ENCODE data around the gene DSCAML1.
A peak's percentile ranks its signal among the peaks of the same experiment; 100 is the strongest.

DSCAML1 gene

GRCh38 chr11:117829369-117829725 lies 32.3 kb upstream of the DSCAML1 start:
- H3K27me3 ChIP-seq (ENCODE audit: low read depth, low read length), result no peaks in the 10 kb centered on the region
- TF ChIP-seq CTCF (IDR thresholded peaks at IDR 0.05; ENCODE audit: low read depth, low read length) (no peak), EZH2phosphoT487 (IDR thresholded peaks at IDR 0.05; ENCODE audit: low read depth) (no peak)
- H3K27ac ChIP-seq (ENCODE audit: low read length), result peak overlapping the region; percentile 24; the same call in 1 of the 2 replicates
- H3K9ac ChIP-seq (ENCODE audit: low read length), result peak overlapping the region; percentile 51; the same call in 1 of the 2 replicates
- no peaks in the 10 kb centered on the region for H4K20me1 ChIP-seq (ENCODE audit: insufficient read depth, low read length)
- H3K4me3 ChIP-seq (ENCODE audit: low read length), result no peak overlapping the region
- no peak overlapping the region for H2AFZ ChIP-seq (ENCODE audit: low read depth, low read length)
- H3K4me2 ChIP-seq (ENCODE audit: low read length), result peak overlapping the region; percentile 51
- no peaks in the 10 kb centered on the region for H3K36me3 ChIP-seq (replicated peaks; ENCODE audit: low read depth, low read length)
- H3K9me3 ChIP-seq (ENCODE audit: insufficient read depth, low read length), result no peaks in the 10 kb centered on the region
- no peaks in the 10 kb centered on the region for H3K79me2 ChIP-seq (ENCODE audit: low read length)
- H3K4me1 ChIP-seq (ENCODE audit: low read length), result peaks cover 67% of the 10 kb centered on the region

DNA sequence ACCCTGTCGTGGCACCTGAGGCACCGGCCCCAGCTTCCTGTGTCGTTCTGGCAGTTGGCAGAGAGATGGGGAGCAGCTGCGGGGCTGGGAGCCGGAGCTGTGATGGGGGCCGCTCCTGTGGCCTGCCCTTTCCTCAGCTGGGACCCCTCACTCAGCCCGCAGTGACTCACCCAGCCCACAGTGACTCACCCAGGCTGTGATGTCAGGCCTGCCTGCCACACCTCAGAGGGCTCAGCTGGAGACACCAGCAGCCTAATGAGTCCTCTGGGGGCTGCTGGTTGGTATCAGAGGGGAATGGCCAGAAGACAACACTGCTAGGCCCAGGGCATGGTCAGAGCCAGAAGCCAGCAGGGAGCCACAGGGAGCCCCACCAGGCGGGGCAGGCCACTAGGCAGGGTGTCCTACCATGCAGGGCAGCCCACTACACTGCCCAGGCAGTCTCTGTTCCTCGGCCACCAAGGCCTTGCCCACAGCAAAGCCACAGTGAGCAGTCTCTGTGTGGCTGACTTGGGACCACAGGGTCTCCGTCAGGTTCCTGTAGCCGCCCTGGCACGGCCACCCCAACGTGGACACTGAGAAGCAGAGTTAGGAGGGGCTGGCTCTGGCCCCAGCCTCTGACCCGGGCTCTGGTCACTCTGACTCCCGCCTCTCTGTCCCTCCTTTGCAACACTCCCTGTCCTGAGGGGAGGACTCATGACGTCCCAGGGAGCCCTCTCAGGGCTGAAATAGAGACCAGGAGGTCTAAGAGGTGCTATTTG lies 31.8 kb upstream of the DSCAML1 start:
- Histone ChIP-seq H3K79me2 (ENCODE audit: low read length) (no peaks in the 10 kb centered on the region), H4K20me1 (ENCODE audit: insufficient read depth, low read length) (no peaks in the 10 kb centered on the region), H2AFZ (ENCODE audit: low read depth, low read length) (0 out of 2 replicates have a peak overlapping the region, but pooled peaks have one; percentile 1), H3K9ac (ENCODE audit: low read length) (peak overlapping the region; percentile 51), H3K36me3 (replicated peaks; ENCODE audit: low read depth, low read length) (no peaks in the 10 kb centered on the region), H3K9me3 (ENCODE audit: insufficient read depth, low read length) (no peaks in the 10 kb centered on the region), H3K4me2 (ENCODE audit: low read length) (peak overlapping the region; percentile 51), H3K4me3 (ENCODE audit: low read length) (peak overlapping the region; percentile 35; the same call in 1 of the 2 replicates), H3K4me1 (ENCODE audit: low read length) (peaks cover 70% of the 10 kb centered on the region), H3K27ac (ENCODE audit: low read length) (peak overlapping the region; percentile 24; the same call in 1 of the 2 replicates), H3K27me3 (ENCODE audit: low read depth, low read length) (no peaks in the 10 kb centered on the region)
- TF ChIP-seq EZH2phosphoT487 (IDR thresholded peaks at IDR 0.05; ENCODE audit: low read depth) (no peak), CTCF (IDR thresholded peaks at IDR 0.05; ENCODE audit: low read depth, low read length) (no peak)

DNA sequence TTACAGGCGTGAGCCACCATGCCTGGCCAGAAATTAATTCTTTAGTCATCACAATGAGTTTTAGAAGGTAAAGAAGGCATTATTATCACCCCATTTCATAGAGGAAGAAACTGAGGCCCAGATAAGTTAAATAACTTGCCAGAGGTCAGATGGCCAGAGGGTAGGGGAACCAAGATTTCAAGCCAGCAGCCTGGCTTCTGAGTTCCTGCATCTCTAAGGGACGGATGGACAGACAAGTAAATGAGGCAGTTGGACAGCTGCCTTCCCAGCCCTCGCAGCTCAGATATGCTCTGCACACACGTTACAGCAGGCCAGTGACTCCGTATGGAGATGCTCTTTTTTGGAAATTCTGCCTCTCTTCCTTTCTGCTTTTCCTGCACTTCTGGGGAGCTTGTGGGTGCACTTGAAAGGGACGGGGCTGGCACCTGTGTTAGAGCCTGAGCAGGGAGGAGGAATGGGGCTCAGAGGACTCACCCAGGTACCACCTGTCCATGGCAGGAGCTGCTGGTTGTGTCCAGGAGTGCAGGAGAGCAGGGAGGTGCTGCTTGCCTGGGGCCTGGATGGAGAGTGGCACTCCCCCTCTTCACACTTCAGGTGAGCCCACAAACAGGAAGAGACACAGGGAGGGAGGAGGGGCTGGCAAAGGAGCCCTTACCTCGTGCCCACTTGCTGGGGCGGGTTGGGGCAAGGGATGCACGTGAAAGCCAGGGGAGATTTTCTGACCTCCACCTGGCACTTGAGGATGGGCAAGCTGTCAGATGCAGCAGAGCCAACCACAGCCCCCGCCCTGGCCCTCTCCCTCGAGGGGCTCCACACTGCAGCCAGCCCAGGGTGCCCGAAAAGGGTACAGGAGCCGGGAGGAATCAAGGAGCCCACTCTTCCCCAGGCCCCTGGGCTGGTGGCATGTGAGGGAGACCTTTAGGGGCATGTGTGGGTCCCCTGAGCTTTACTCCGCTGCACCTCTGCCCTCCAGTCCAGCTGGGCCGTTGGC lies 30.8 kb upstream of the DSCAML1 start:
- no peaks in the 10 kb centered on the region for H3K36me3 ChIP-seq (replicated peaks; ENCODE audit: low read depth, low read length)
- no peaks in the 10 kb centered on the region for H3K9me3 ChIP-seq (ENCODE audit: insufficient read depth, low read length)
- H4K20me1 ChIP-seq (ENCODE audit: insufficient read depth, low read length), result no peaks in the 10 kb centered on the region
- H3K79me2 ChIP-seq (ENCODE audit: low read length), result no peaks in the 10 kb centered on the region
- peaks cover 80% of the 10 kb centered on the region for H3K4me1 ChIP-seq (ENCODE audit: low read length)
- H3K4me2 ChIP-seq (ENCODE audit: low read length), result peak overlapping the region; percentile 51
- H2AFZ ChIP-seq (ENCODE audit: low read depth, low read length), result 0 out of 2 replicates have a peak overlapping the region, but pooled peaks have one; percentile 1
- H3K27ac ChIP-seq (ENCODE audit: low read length), result peak overlapping the region; percentile 24; the same call in 1 of the 2 replicates
- peak overlapping the region; percentile 51; the same call in 1 of the 2 replicates for H3K9ac ChIP-seq (ENCODE audit: low read length)
- TF ChIP-seq EZH2phosphoT487 (IDR thresholded peaks at IDR 0.05; ENCODE audit: low read depth), result no peak
- no peak for TF ChIP-seq CTCF (IDR thresholded peaks at IDR 0.05; ENCODE audit: low read depth, low read length)
- H3K4me3 ChIP-seq (ENCODE audit: low read length), result peak overlapping the region; percentile 35; the same call in 1 of the 2 replicates
- no peaks in the 10 kb centered on the region for H3K27me3 ChIP-seq (ENCODE audit: low read depth, low read length)

- Histone ChIP-seq H3K27ac (ENCODE audit: low read length) (no peak overlapping the region), H3K4me2 (ENCODE audit: low read length) (no peak overlapping the region), H3K36me3 (replicated peaks; ENCODE audit: low read depth, low read length) (no peaks in the 10 kb centered on the region), H2AFZ (ENCODE audit: low read depth, low read length) (no peak overlapping the region), H4K20me1 (ENCODE audit: insufficient read depth, low read length) (no peaks in the 10 kb centered on the region), H3K9me3 (ENCODE audit: insufficient read depth, low read length) (no peaks in the 10 kb centered on the region), H3K4me1 (ENCODE audit: low read length) (peaks cover 88% of the 10 kb centered on the region), H3K9ac (ENCODE audit: low read length) (no peak overlapping the region), H3K27me3 (ENCODE audit: low read depth, low read length) (no peaks in the 10 kb centered on the region), H3K4me3 (ENCODE audit: low read length) (no peak overlapping the region), H3K79me2 (ENCODE audit: low read length) (no peaks in the 10 kb centered on the region)
- no peak for TF ChIP-seq EZH2phosphoT487 (IDR thresholded peaks at IDR 0.05; ENCODE audit: low read depth)
- no peak for TF ChIP-seq CTCF (IDR thresholded peaks at IDR 0.05; ENCODE audit: low read depth, low read length)
These were observed 29.8 kb upstream of the DSCAML1 start for GRCh38 chr11:117826832-117827231.
